Left lung (tissue), 10 donors: ENCODE measurements around the gene RFTN1. TPM values are rescaled to one million over a fixed set of nuclear protein-coding genes. Genes with fewer than 3 reads are reported as not detected.

Experiments
- ATAC-seq: fragments of 200-7000 bp; cut with Tn5 transposase; one replicate; pipeline ENCODE4 v1.9.1; 2020; ENCODE audit warnings: moderate library complexity
- DNase-seq, 4 donors: peaks; one replicate each; pipeline ENCODE4 v3.0.0-alpha.2; 2013 to 2020
- H3K27ac ChIP-seq, 2 donors: fragments of 200-600 bp; sonication (generic) in 1 of 2; one replicate each; pipeline versions ENCODE4 v1.5.0 to v1.8.0; 2020 to 2021
- H3K27me3 ChIP-seq, 2 donors: fragments of 200-600 bp; sonication (generic) in 1 of 2; one replicate each; pipeline versions ENCODE4 v1.5.0 to v1.8.0; 2020 to 2021
- H3K36me3 ChIP-seq, 2 donors: fragments of 200-600 bp; sonication (generic) in 1 of 2; one replicate each; pipeline versions ENCODE4 v1.5.0 to v1.8.0; 2020 to 2021
- H3K4me1 ChIP-seq, 2 donors: fragments of 200-600 bp; one replicate each; pipeline ENCODE4 v1.8.0; 2021
- H3K4me3 ChIP-seq, 2 donors: fragments of 200-600 bp; sonication (generic) in 1 of 2; one replicate each; pipeline versions ENCODE4 v1.5.0 to v1.8.0; 2020 to 2021; ENCODE audit warnings: mild to moderate bottlenecking in 1 of 2
- H3K9me3 ChIP-seq, 2 donors: fragments of 200-600 bp; sonication (generic) in 1 of 2; one replicate each; pipeline versions ENCODE4 v1.5.0 to v1.8.0; 2020 to 2021
- intact Hi-C, 2 donors: fragments of 100-400 bp; cut with DNase I; formaldehyde crosslinking; loops; one replicate each; pipeline versions ENCODE4 v1.11.2 to v1.14.2; 2022
- polyA plus RNA-seq, 6 donors: library from polyadenylated mRNA; unstranded; fragments of 120-200 nt; gene quantifications; one replicate each; pipeline ENCODE4 v1.2.1, GENCODE V29; 2013; ENCODE audit not compliant: insufficient read length in 6 of 6
- total RNA-seq, 2 donors: library from RNA; stranded (reverse); fragmentation: NEBNext Ultra II Directional; extraction: Animal tissue kit (Norgen Biotek cat#: 25700); gene quantifications; one replicate each; pipeline ENCODE4 v1.2.1, GENCODE V29; 2021
- TF ChIP-seq, protein P1 (sequence below), 2 donors: fragments of 200-600 bp; sonication (generic) in 1 of 2; IDR thresholded peaks; one replicate each; pipeline versions ENCODE4 v1.5.0 to v1.8.0; 2021; ENCODE audit warnings: antibody characterized with exemption in 2 of 2
- donor health status: DM: no; HTN: yes; CAD: no.
- donor health status: DM: no; HTN: no; CAD: no.

RFTN1 gene
- total and polyA plus RNA-seq, 8 donors, result 47.2 to 85.1 (median 67.6) TPM

DNA sequence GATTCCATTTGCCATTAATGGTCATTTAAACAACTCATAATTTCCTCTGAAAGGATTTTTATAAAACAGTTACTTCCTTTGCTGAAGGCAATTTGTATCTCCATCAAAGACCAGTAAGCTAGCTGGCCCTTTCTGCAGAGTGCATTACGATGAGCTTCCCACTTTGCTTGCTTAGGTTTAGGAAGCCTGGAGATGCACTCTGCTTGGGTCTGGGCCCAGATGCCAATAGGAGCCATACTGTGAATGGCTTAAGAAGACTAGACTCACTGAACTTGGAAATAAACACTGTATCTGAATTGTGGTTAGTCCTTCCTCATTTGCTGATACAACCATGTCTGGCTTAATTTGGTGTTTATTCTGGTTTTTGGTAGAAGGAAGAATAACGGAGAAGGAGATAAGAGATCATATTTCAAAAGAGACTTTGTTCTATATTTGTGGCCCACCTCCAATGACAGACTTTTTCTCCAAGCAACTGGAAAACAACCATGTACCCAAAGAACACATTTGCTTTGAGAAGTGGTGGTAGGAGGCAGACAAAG, 210.4 kb downstream of the RFTN1 start:
- H3K36me3 ChIP-seq, result peaks cover 0 to 23% of the 10 kb centered on the region in 2 donors
- no peak overlapping the region for H3K4me3 ChIP-seq
- H3K9me3 ChIP-seq, result no peaks in the 10 kb centered on the region
- TF ChIP-seq, protein P1, sequence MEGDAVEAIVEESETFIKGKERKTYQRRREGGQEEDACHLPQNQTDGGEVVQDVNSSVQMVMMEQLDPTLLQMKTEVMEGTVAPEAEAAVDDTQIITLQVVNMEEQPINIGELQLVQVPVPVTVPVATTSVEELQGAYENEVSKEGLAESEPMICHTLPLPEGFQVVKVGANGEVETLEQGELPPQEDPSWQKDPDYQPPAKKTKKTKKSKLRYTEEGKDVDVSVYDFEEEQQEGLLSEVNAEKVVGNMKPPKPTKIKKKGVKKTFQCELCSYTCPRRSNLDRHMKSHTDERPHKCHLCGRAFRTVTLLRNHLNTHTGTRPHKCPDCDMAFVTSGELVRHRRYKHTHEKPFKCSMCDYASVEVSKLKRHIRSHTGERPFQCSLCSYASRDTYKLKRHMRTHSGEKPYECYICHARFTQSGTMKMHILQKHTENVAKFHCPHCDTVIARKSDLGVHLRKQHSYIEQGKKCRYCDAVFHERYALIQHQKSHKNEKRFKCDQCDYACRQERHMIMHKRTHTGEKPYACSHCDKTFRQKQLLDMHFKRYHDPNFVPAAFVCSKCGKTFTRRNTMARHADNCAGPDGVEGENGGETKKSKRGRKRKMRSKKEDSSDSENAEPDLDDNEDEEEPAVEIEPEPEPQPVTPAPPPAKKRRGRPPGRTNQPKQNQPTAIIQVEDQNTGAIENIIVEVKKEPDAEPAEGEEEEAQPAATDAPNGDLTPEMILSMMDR (IDR thresholded peaks at IDR 0.05), result no peak
- H3K4me1 ChIP-seq, result peaks cover 0 to 7% of the 10 kb centered on the region in 2 donors
- ATAC-seq (no peak), DNase-seq (no peak)
- no peaks in the 10 kb centered on the region for H3K27me3 ChIP-seq
- intact Hi-C loops, result no loop called here
- H3K27ac ChIP-seq, result no peak overlapping the region

DNA sequence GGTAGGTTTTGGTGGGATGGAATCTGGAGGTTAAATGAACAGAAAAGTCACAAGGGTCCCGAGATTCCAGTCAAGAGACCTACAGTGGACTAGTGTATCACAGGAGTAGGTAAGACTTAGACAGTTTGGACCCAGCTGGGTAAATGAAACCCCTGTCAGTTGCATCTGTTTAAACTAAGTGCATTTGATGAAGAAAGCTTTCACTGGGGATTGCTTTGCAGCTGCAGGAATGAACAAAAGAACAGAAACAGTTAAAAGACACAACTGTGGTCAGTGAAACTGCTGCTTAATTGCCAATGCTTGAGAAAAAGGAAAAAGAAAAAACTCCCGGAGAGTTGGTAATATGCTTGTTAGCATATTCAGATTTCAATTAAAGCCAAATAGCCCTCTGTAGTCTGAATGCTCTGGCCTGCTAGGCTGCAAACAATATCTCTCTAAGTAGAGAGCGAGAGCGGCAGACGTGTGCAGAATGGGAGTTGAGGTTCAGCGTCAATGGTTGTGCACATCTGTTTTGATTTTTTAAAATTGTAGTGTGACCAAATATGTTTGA, 211.3 kb downstream of the RFTN1 start:
- ATAC-seq (peak; percentile 5), DNase-seq (no peak)
- H3K9me3 ChIP-seq, result no peaks in the 10 kb centered on the region
- H3K4me3 ChIP-seq, result no peak overlapping the region
- peaks cover 0 to 7% of the 10 kb centered on the region in 2 donors for H3K4me1 ChIP-seq
- TF ChIP-seq, protein P1 (IDR thresholded peaks at IDR 0.05), result no peak
- peak overlapping the region; percentile 5 to 72 for H3K27ac ChIP-seq
- no peaks in the 10 kb centered on the region for H3K27me3 ChIP-seq
- intact Hi-C loops, result no loop called here
- peaks cover 0 to 30% of the 10 kb centered on the region in 2 donors for H3K36me3 ChIP-seq

DNA sequence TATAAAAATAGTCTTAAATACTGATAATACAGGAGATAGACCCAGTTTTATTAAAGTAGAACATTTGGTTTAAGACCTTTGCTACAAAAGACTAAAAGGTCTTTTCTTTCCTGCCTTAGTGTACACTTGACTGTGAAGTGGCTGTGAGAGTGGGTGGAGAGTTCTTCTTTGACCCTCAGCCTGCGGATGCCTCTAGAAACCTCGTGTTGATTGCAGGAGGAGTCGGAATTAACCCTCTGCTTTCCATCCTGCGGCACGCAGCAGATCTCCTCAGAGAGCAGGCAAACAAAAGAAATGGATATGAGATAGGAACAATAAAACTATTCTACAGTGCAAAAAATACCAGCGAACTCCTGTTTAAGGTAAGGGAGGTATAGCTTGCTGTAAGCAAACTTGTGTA, 212.0 kb downstream of the RFTN1 start:
- Histone ChIP-seq H3K36me3 (peaks cover 0 to 31% of the 10 kb centered on the region in 2 donors), H3K9me3 (no peaks in the 10 kb centered on the region), H3K27ac (peak overlapping the region; percentile 5 to 72), H3K4me3 (no peak overlapping the region), H3K27me3 (no peaks in the 10 kb centered on the region), H3K4me1 (peaks cover 0 to 7% of the 10 kb centered on the region in 2 donors)
- intact Hi-C loops, result no loop called here
- ATAC-seq (peak; percentile 90), DNase-seq (peak in 2 of 4 donors; percentile 46 to 67)
- TF ChIP-seq, protein P1 (IDR thresholded peaks at IDR 0.05), result no peak

DNA sequence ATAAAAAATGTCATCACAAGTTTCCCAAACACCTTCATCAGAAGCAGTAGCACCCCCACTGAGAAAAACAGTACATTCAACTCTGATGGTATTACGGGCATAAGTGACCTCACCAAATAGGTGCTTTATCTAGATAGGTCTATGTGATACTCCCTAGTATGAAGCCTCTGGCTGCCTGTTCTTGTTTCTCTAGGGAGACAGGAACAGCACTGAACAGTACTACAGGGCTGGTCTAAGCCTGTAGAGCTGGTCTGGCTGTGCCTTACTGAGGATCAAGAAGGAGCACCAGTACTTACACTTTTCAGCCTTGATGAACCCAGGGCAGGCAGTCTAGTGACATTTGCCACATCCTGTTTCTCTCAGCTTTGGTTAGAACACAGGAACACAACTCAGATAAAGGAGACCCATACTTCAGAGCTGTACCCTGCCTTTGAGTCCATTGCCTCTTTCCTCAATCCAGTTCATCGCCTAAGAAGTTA, 212.6 kb downstream of the RFTN1 start:
- ATAC-seq (peak; percentile 77), DNase-seq (no peak)
- TF ChIP-seq, protein P1 (IDR thresholded peaks at IDR 0.05), result no peak
- peak overlapping the region; percentile 5 to 72 for H3K27ac ChIP-seq
- peaks cover 0 to 29% of the 10 kb centered on the region in 2 donors for H3K36me3 ChIP-seq
- H3K9me3 ChIP-seq, result no peaks in the 10 kb centered on the region
- no peaks in the 10 kb centered on the region for H3K27me3 ChIP-seq
- no peak overlapping the region for H3K4me3 ChIP-seq
- peaks cover 0 to 7% of the 10 kb centered on the region in 2 donors for H3K4me1 ChIP-seq
- intact Hi-C loops, result no loop called here

DNA sequence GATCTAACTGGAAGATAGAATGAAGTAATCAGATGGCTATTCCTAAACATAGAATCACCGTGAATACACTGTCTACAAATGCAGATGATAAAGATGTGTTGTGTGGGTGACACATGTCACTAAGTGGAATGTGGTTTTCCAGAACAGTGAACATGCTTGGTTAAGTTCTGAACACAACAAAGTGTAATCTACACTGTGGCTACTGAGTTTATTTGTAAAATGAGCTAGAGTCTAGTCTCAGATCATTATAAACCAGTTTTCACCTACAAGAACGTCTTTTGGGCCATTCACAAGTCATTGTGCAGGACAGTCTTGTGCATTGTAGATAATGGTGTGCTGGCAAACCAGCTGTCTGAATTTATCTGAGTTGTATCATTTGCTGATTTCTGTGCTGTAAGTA, 213.2 kb downstream of the RFTN1 start:
- H3K9me3 ChIP-seq, result no peaks in the 10 kb centered on the region
- peaks cover 0 to 27% of the 10 kb centered on the region in 2 donors for H3K36me3 ChIP-seq
- H3K27me3 ChIP-seq, result no peaks in the 10 kb centered on the region
- DNase-seq (no peak), ATAC-seq (no peak)
- no peak overlapping the region for H3K4me3 ChIP-seq
- TF ChIP-seq, protein P1 (IDR thresholded peaks at IDR 0.05), result no peak
- H3K4me1 ChIP-seq, result peaks cover 0 to 7% of the 10 kb centered on the region in 2 donors
- intact Hi-C loops, result no loop called here
- peak overlapping the region in 1 of 2 donors; percentile 72 for H3K27ac ChIP-seq
